ENCODE results near the gene GPR15.

GPR15 gene

GRCh38 chr3:98563661-98564281 is 32.0 kb downstream of the GPR15 start:
- DNase-seq (ENCODE audit: low read depth) = peak; percentile 91
- TF ChIP-seq CTCF (IDR thresholded peaks at IDR 0.05; ENCODE audit: insufficient read depth, low read depth, low read length, missing control alignments) = no peak
- H3K4me3 ChIP-seq (ENCODE audit: low read depth, low read length) = peak overlapping the region; percentile 72

- DNase-seq (ENCODE audit: low read depth) = peak; percentile 89
- H3K4me3 ChIP-seq (ENCODE audit: low read depth, low read length) = peak overlapping the region; percentile 45
- TF ChIP-seq CTCF (IDR thresholded peaks at IDR 0.05; ENCODE audit: insufficient read depth, low read depth, low read length, missing control alignments) = no peak
These were observed 32.7 kb downstream of the GPR15 start for GRCh38 chr3:98564282-98565005.

- peak; percentile 71 for DNase-seq (ENCODE audit: low read depth)
- no peak for TF ChIP-seq CTCF (IDR thresholded peaks at IDR 0.05; ENCODE audit: insufficient read depth, low read depth, low read length, missing control alignments)
- H3K4me3 ChIP-seq (ENCODE audit: low read depth, low read length) = peak overlapping the region; percentile 45
These were observed 33.5 kb downstream of the GPR15 start for GRCh38 chr3:98565237-98565643.

GRCh38 chr3:98565843-98566242 is 34.1 kb downstream of the GPR15 start:
- DNase-seq (ENCODE audit: low read depth) = peak; percentile 86
- TF ChIP-seq CTCF (IDR thresholded peaks at IDR 0.05; ENCODE audit: insufficient read depth, low read depth, low read length, missing control alignments) = no peak
- H3K4me3 ChIP-seq (ENCODE audit: low read depth, low read length) = peak overlapping the region; percentile 45

- no peak for TF ChIP-seq CTCF (IDR thresholded peaks at IDR 0.05; ENCODE audit: insufficient read depth, low read depth, low read length, missing control alignments)
- peak; percentile 73 for DNase-seq (ENCODE audit: low read depth)
- H3K4me3 ChIP-seq (ENCODE audit: low read depth, low read length) = peak overlapping the region; percentile 17
These were observed 36.0 kb downstream of the GPR15 start for GRCh38 chr3:98567666-98568270.

GRCh38 chr3:98568402-98568801 is 36.6 kb downstream of the GPR15 start:
- H3K4me3 ChIP-seq (ENCODE audit: low read depth, low read length) = no peak overlapping the region
- DNase-seq (ENCODE audit: low read depth) = no peak
- no peak for TF ChIP-seq CTCF (IDR thresholded peaks at IDR 0.05; ENCODE audit: insufficient read depth, low read depth, low read length, missing control alignments)

Data from GM12865 (cell line).